Naive thymus-derived CD4-positive, alpha-beta T cell (primary cell): Measurements from ENCODE around the gene LDLR. TPM values are rescaled to one million over a fixed set of nuclear protein-coding genes. Genes with fewer than 3 reads are reported as not detected.
A peak's percentile ranks its signal among the peaks of the same experiment; 100 is the strongest.
"Not testable (repeated sequence)": the region's sequence is repeated elsewhere in the genome, so short reads cannot be mapped to it uniquely, and the experiment has no call there.

ENCODE experiments used
- ATAC-seq: fragments of 150-1000 bp; cut with Tn5 transposase; 2 replicates; pipeline ENCODE4 v1.10.0; 2021; ENCODE audit warnings: mild to moderate bottlenecking, moderate library complexity
- CTCF ChIA-PET: fragments of 350-600 bp; sonication (Branson Sonifier 250); formaldehyde crosslinking; loops from one replicate; lab custom pipeline; 2021; ENCODE audit warnings: antibody characterized with exemption; lab: Charles Lee
- POLR2A ChIA-PET: fragments of 350-600 bp; sonication (Branson Sonifier 250); formaldehyde crosslinking; loops from one replicate; lab custom pipeline; 2021; ENCODE audit warnings: antibody characterized with exemption, inconsistent platforms; lab: Charles Lee
- DNase-seq, 9 donors: peaks; one replicate each; pipeline versions ENCODE4 v3.0.0 to v3.0.0-alpha.2; 2020 to 2022; ENCODE audit warnings: mixed read lengths in 1 of 9
- H3K27ac ChIP-seq: one replicate; pipeline ENCODE4 v1.7.0; 2013; ENCODE audit warnings: mild to moderate bottlenecking, low read depth, low read length, moderate library complexity
- H3K27me3 ChIP-seq, 2 donors: one replicate each; pipeline ENCODE4 v1.7.0; 2013; ENCODE audit warnings: low read length in 2 of 2, mild to moderate bottlenecking in 2 of 2, moderate library complexity in 2 of 2; ENCODE audit not compliant: control insufficient read depth in 2 of 2, insufficient read depth in 2 of 2
- H3K36me3 ChIP-seq, 3 experiments: 1 replicate in 2 of 3; 2 replicates in 1 of 3; pipeline ENCODE4 v1.7.0; 2013; ENCODE audit warnings: low read length in 3 of 3, mild to moderate bottlenecking in 3 of 3, moderate library complexity in 1 of 3; ENCODE audit not compliant: insufficient read depth in 3 of 3, control insufficient read depth in 2 of 3
- H3K4me1 ChIP-seq, 2 donors: one replicate each; pipeline ENCODE4 v1.7.0; 2013; ENCODE audit warnings: low read length in 2 of 2, mild to moderate bottlenecking in 2 of 2, moderate library complexity in 1 of 2; ENCODE audit not compliant: control insufficient read depth in 2 of 2, insufficient read depth in 2 of 2
- H3K4me3 ChIP-seq: 2 replicates; pipeline ENCODE4 v1.7.0; 2013; ENCODE audit warnings: mild to moderate bottlenecking, low read length
- H3K9me3 ChIP-seq, 3 experiments: 1 replicate in 2 of 3; 2 replicates in 1 of 3; pipeline ENCODE4 v1.7.0; 2013; ENCODE audit warnings: low read length in 3 of 3; ENCODE audit not compliant: control insufficient read depth in 2 of 3
- H3K27ac Mint-ChIP-seq, 9 donors: one replicate each; pipeline ENCODE4 v1.8.0; 2020 to 2022; ENCODE audit warnings: mixed read lengths in 9 of 9, mild to moderate bottlenecking in 8 of 9, moderate library complexity in 5 of 9, inconsistent platforms in 2 of 9
- H3K27me3 Mint-ChIP-seq, 5 donors: one replicate each; pipeline ENCODE4 v1.8.0; 2021 to 2022; ENCODE audit warnings: mixed read lengths in 5 of 5, mild to moderate bottlenecking in 1 of 5
- H3K36me3 Mint-ChIP-seq, 5 donors: one replicate each; pipeline ENCODE4 v1.8.0; 2020 to 2022; ENCODE audit warnings: mixed read lengths in 5 of 5, mild to moderate bottlenecking in 3 of 5, inconsistent platforms in 1 of 5
- H3K4me1 Mint-ChIP-seq, 7 donors: one replicate each; pipeline ENCODE4 v1.8.0; 2020 to 2022; ENCODE audit warnings: mixed read lengths in 7 of 7, mild to moderate bottlenecking in 3 of 7, inconsistent platforms in 1 of 7
- H3K4me3 Mint-ChIP-seq, 10 donors: one replicate each; pipeline ENCODE4 v1.8.0; 2020 to 2022; ENCODE audit warnings: mild to moderate bottlenecking in 10 of 10, mixed read lengths in 10 of 10, moderate library complexity in 6 of 10, inconsistent platforms in 2 of 10
- H3K9me3 Mint-ChIP-seq, 11 donors: one replicate each; pipeline ENCODE4 v1.8.0; 2020 to 2022; ENCODE audit warnings: mixed read lengths in 11 of 11, mild to moderate bottlenecking in 4 of 11, inconsistent platforms in 1 of 11, moderate library complexity in 1 of 11
- intact Hi-C, 2 donors: fragments of 100-400 bp; cut with micrococcal nuclease; formaldehyde crosslinking; loops; one replicate each; pipeline ENCODE4 v1.15.1; 2023
- polyA plus RNA-seq, 2 donors: library from polyadenylated mRNA; unstranded; fragments of 300-500 nt; fragmentation: Illumina TruSeq; gene quantifications; one replicate each; pipeline ENCODE4 v1.2.3, GENCODE V29; 2021
- total RNA-seq, 6 experiments: library from RNA in 5 of 6; stranded (reverse) in 5 of 6; gene quantifications; 1 replicate in 5 of 6; 2 replicates in 1 of 6; pipeline ENCODE4 v1.2.3 and lab custom pipeline; 2021 to 2026

LDLR gene
- total and polyA plus RNA-seq, 7 experiments from 2014 or later, result 5.5 to 90.3 (median 34.2) TPM

- POLR2A ChIA-PET, result interaction anchor here (0.7 kb wide), 1 partner anchor 308 kb away, joined by 3 read pairs; no protein-coding TSS in a partner anchor
- ATAC-seq, result no peak
- no peak overlapping the region for H3K4me3 Mint-ChIP-seq
These were observed 21.7 kb upstream of the LDLR start for GRCh38 chr19:11067356-11068113.

GRCh38 chr19:11069561-11069960, 19.7 kb upstream of the LDLR start:
- ATAC-seq (no peak), DNase-seq (no peak)
- H3K27ac ChIP-seq, result no peak overlapping the region
- no peaks in the 10 kb centered on the region for H3K4me1 ChIP-seq
- Mint-ChIP-seq H3K27ac (peak overlapping the region in 1 of 9 donors; percentile 72), H3K4me3 (no peak overlapping the region), H3K36me3 (peaks cover 0 to 17% (median 9%) of the 10 kb centered on the region in 5 donors), H3K27me3 (no peaks in the 10 kb centered on the region), H3K4me1 (peaks cover 3 to 9% (median 7%) of the 10 kb centered on the region in 7 donors), H3K9me3 (no peaks in the 10 kb centered on the region)
- no peaks in the 10 kb centered on the region for H3K9me3 ChIP-seq
- H3K27me3 ChIP-seq, result no peaks in the 10 kb centered on the region
- ChIA-PET POLR2A (no interaction called here), CTCF (interaction anchor here (0.6 kb wide), 1 partner anchor 29 kb away, joined by 3 read pairs; no protein-coding TSS in a partner anchor)
- intact Hi-C loops, result no loop called here
- peaks cover 0 to 12% (median 0%) of the 10 kb centered on the region in 3 experiments for H3K36me3 ChIP-seq
- no peak overlapping the region for H3K4me3 ChIP-seq

More at GRCh38 chr19:11067356-11068113, 21.7 kb upstream of the LDLR start:
- Mint-ChIP-seq H3K27me3 (no peaks in the 10 kb centered on the region), H3K4me1 (peaks cover 0 to 9% (median 0%) of the 10 kb centered on the region in 7 donors), H3K9me3 (no peaks in the 10 kb centered on the region), H3K27ac (peak overlapping the region in 2 of 9 donors; percentile 13 to 25), H3K36me3 (peaks cover 0 to 17% (median 11%) of the 10 kb centered on the region in 5 donors)
- DNase-seq, result no peak
- Histone ChIP-seq H3K9me3 (no peaks in the 10 kb centered on the region), H3K36me3 (peaks cover 0 to 16% (median 0%) of the 10 kb centered on the region in 3 experiments), H3K4me3 (no peak overlapping the region), H3K4me1 (no peaks in the 10 kb centered on the region), H3K27me3 (no peaks in the 10 kb centered on the region), H3K27ac (no peak overlapping the region)
- CTCF ChIA-PET, result interaction anchor here (0.8 kb wide), 1 partner anchor 21 kb away, joined by 3 read pairs; no protein-coding TSS in a partner anchor
- intact Hi-C loops, result no loop called here

- no peak overlapping the region for H3K27ac ChIP-seq
- CTCF ChIA-PET, result interaction anchor here (0.6 to 0.7 kb wide), 2 partner anchors 21 to 22 kb away, joined by 3 to 4 read pairs; no protein-coding TSS in a partner anchor
- no peaks in the 10 kb centered on the region for H3K9me3 ChIP-seq
- no peaks in the 10 kb centered on the region for H3K4me1 ChIP-seq
- no peaks in the 10 kb centered on the region for H3K27me3 Mint-ChIP-seq
- H3K4me3 Mint-ChIP-seq, result no peak overlapping the region
- peaks cover 0 to 12% (median 0%) of the 10 kb centered on the region in 3 experiments for H3K36me3 ChIP-seq
- peaks cover 4 to 15% (median 9%) of the 10 kb centered on the region in 7 donors for H3K4me1 Mint-ChIP-seq
- H3K4me3 ChIP-seq, result no peak overlapping the region
- no peak for DNase-seq
- H3K27ac Mint-ChIP-seq, result no peak overlapping the region
- intact Hi-C loops, result no loop called here
- H3K36me3 Mint-ChIP-seq, result peaks cover 0 to 15% (median 9%) of the 10 kb centered on the region in 5 donors
- no peaks in the 10 kb centered on the region for H3K27me3 ChIP-seq
- POLR2A ChIA-PET, result no interaction called here
- H3K9me3 Mint-ChIP-seq, result no peaks in the 10 kb centered on the region
- no peak for ATAC-seq
These were observed 19.1 kb upstream of the LDLR start for GRCh38 chr19:11070123-11070522.

GRCh38 chr19:11073568-11073967, 15.7 kb upstream of the LDLR start:
- Mint-ChIP-seq H3K4me3 (no peak overlapping the region), H3K27me3 (no peaks in the 10 kb centered on the region), H3K4me1 (peaks cover 4 to 15% (median 9%) of the 10 kb centered on the region in 7 donors), H3K9me3 (no peaks in the 10 kb centered on the region), H3K27ac (no peak overlapping the region), H3K36me3 (peaks cover 0 to 4% (median 0%) of the 10 kb centered on the region in 5 donors)
- DNase-seq (no peak), ATAC-seq (no peak)
- Histone ChIP-seq H3K4me3 (no peak overlapping the region), H3K4me1 (no peaks in the 10 kb centered on the region), H3K9me3 (no peaks in the 10 kb centered on the region), H3K36me3 (no peaks in the 10 kb centered on the region), H3K27me3 (no peaks in the 10 kb centered on the region), H3K27ac (no peak overlapping the region)
- ChIA-PET POLR2A (interaction anchor here (0.7 kb wide), 1 partner anchor 20 kb away, joined by 3 read pairs; no protein-coding TSS in a partner anchor), CTCF (no interaction called here)
- intact Hi-C loops, result no loop called here

GRCh38 chr19:11076792-11077191, 12.5 kb upstream of the LDLR start:
- H3K27ac ChIP-seq, DNase-seq, H3K4me1 ChIP-seq, H3K4me3 ChIP-seq, H3K27me3 ChIP-seq, intact Hi-C loops, H3K9me3 ChIP-seq, ATAC-seq, H3K36me3 ChIP-seq, H3K36me3 Mint-ChIP-seq, H3K4me3 Mint-ChIP-seq, H3K27me3 Mint-ChIP-seq, H3K9me3 Mint-ChIP-seq, CTCF ChIA-PET: not testable (repeated sequence)
- peak overlapping the region in 1 of 9 donors; percentile 23 for H3K27ac Mint-ChIP-seq
- peaks cover 0 to 15% (median 6%) of the 10 kb centered on the region in 7 donors for H3K4me1 Mint-ChIP-seq
- POLR2A ChIA-PET, result interaction anchor here (0.6 kb wide), 1 partner anchor 25 kb away, joined by 3 read pairs; no protein-coding TSS in a partner anchor

GRCh38 chr19:11078893-11079292, 10.4 kb upstream of the LDLR start:
- Mint-ChIP-seq H3K27ac (no peak overlapping the region), H3K36me3 (no peaks in the 10 kb centered on the region), H3K4me1 (peaks cover 0 to 14% (median 6%) of the 10 kb centered on the region in 7 donors), H3K4me3 (no peak overlapping the region), H3K9me3 (no peaks in the 10 kb centered on the region), H3K27me3 (no peaks in the 10 kb centered on the region)
- Histone ChIP-seq H3K27me3 (no peaks in the 10 kb centered on the region), H3K36me3 (no peaks in the 10 kb centered on the region), H3K4me3 (no peak overlapping the region), H3K9me3 (no peaks in the 10 kb centered on the region), H3K4me1 (no peaks in the 10 kb centered on the region), H3K27ac (no peak overlapping the region)
- DNase-seq (no peak), ATAC-seq (no peak)
- intact Hi-C loops, result no loop called here
- POLR2A ChIA-PET, result interaction anchor here (0.7 kb wide), 1 partner anchor 13 kb away, joined by 3 read pairs; no protein-coding TSS in a partner anchor
- CTCF ChIA-PET, result interaction anchor here (1.6 kb wide), 1 partner anchor 9 kb away, joined by 3 read pairs; no protein-coding TSS in a partner anchor
